ENCODE data around the gene ZNF513. TPM values are rescaled to one million over a fixed set of nuclear protein-coding genes. Genes with fewer than 3 reads are reported as not detected.

Gene ZNF513
- total and polyA plus RNA-seq, 3 donors from 2014 or later = 26.7 to 39.8 (median 39.4) TPM

DNA sequence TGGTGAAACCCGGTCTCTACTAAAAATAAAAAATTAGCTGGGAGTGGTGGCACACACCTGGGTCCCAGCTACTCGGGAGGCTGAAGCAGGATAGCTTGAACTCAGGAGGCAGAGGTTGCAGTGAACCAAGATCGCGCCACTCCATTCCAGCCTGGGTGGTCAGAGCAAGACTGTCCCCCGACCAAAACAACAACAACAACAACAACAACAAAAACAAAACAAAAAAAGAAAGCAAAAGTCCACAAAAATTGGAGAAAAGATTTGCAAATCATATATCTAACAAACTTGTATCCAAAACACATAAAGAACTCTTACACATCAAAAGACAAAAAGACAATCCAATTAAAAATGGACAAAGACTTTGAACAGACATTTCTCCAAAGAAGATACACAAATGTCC, 18.4 kb upstream of the ZNF513 start:
- WGBS, 2 donors = 92 to 95% methylated on average over 5 of the region's 5 CpGs
- H3K36me3 ChIP-seq (ENCODE audit: low read depth, missing control alignments) = no peaks in the 10 kb centered on the region
- no peaks in the 10 kb centered on the region for H3K27me3 ChIP-seq
- H3K4me1 ChIP-seq = no peaks in the 10 kb centered on the region
- no peak overlapping the region for H3K4me3 ChIP-seq
- H3K27ac ChIP-seq = no peak overlapping the region
- H3K9me3 ChIP-seq = no peaks in the 10 kb centered on the region
- intact Hi-C loops (cut with DNase I; ENCODE audit: low total_unique reads) = no loop called here
- no peak for TF ChIP-seq POLR2A (IDR thresholded peaks at IDR 0.05)
- TF ChIP-seq, protein P1, sequence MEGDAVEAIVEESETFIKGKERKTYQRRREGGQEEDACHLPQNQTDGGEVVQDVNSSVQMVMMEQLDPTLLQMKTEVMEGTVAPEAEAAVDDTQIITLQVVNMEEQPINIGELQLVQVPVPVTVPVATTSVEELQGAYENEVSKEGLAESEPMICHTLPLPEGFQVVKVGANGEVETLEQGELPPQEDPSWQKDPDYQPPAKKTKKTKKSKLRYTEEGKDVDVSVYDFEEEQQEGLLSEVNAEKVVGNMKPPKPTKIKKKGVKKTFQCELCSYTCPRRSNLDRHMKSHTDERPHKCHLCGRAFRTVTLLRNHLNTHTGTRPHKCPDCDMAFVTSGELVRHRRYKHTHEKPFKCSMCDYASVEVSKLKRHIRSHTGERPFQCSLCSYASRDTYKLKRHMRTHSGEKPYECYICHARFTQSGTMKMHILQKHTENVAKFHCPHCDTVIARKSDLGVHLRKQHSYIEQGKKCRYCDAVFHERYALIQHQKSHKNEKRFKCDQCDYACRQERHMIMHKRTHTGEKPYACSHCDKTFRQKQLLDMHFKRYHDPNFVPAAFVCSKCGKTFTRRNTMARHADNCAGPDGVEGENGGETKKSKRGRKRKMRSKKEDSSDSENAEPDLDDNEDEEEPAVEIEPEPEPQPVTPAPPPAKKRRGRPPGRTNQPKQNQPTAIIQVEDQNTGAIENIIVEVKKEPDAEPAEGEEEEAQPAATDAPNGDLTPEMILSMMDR (IDR thresholded peaks at IDR 0.05) = no peak
- DNase-seq = no peak

DNA sequence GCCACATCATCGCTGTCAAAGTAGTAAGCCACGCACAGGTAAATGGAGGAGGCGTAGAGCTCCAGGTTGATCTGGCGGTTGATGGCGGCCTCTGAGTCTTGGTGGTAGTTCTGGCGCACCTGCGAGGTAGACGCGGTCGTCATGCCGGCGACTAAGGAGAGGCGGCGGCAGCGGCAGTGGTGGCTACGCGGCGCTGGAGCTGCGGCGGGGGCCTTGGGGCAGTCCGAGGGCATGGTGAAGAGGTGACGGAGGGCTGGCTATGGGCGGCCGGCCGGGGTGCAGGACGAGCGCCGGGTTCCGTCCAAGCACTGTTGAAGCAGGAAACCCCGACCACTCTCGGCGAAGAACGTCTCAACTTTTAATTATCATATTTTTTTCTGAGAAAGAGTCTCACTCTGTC, 12.7 kb upstream of the ZNF513 start:
- 70 to 76% methylated on average over 33 of the region's 33 CpGs for WGBS, 2 donors
- no peaks in the 10 kb centered on the region for H3K4me1 ChIP-seq
- peak overlapping the region in 1 of 2 donors; percentile 5 for H3K4me3 ChIP-seq
- H3K9me3 ChIP-seq = no peaks in the 10 kb centered on the region
- no peak overlapping the region for H3K27ac ChIP-seq
- no peaks in the 10 kb centered on the region for H3K36me3 ChIP-seq (ENCODE audit: low read depth, missing control alignments)
- H3K27me3 ChIP-seq = no peaks in the 10 kb centered on the region
- intact Hi-C loops (cut with DNase I; ENCODE audit: low total_unique reads) = no loop called here
- TF ChIP-seq, protein P1 (IDR thresholded peaks at IDR 0.05) = no peak
- TF ChIP-seq POLR2A (IDR thresholded peaks at IDR 0.05) = no peak
- DNase-seq = no peak

DNA sequence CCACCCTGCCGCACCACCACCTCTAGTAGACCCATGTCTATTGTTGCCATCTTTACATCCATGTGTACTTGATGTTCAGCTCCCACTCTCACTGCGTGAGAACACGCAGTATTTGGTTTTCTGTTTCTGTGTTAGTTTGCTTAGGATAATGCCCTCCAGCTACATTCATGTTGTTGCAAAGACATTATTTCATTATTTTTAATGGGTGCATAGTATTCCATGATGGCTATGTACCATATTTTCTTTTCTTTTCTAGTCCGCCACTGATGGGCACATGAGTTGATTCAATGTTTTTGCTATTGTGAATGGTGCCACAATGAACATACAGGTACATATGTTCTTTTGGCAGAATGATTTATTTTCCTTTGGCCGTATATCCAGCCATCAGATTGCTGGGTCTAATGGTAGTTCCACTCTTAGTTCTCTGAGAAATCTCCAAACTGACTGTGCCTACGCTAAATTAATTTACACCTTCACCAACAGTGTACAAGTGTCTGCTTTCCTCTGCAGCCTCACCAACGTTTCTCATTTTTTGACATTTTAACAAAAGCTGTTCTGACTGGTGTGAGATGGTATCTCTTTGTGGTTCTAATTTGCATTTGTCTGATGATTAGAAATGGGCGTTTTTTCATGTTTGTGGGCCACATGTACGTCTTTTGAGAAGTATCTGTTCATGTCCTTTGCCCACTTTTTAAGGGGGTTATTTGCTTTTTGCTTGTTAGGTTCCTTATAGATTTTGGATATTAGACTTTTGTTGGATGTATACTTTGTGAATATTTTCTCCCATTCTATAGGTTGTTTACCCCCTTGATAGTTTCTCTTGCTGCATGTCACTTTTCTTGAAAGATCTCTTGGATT, 10.5 kb upstream of the ZNF513 start:
- TF ChIP-seq POLR2A (IDR thresholded peaks at IDR 0.05) = no peak
- TF ChIP-seq, protein P1 (IDR thresholded peaks at IDR 0.05) = no peak
- WGBS, 2 donors = 91 to 94% methylated on average over 9 of the region's 9 CpGs
- H3K36me3 ChIP-seq (ENCODE audit: low read depth, missing control alignments) = no peaks in the 10 kb centered on the region
- no peaks in the 10 kb centered on the region for H3K27me3 ChIP-seq
- no peak for DNase-seq
- H3K9me3 ChIP-seq = no peaks in the 10 kb centered on the region
- H3K4me3 ChIP-seq = no peak overlapping the region
- intact Hi-C loops (cut with DNase I; ENCODE audit: low total_unique reads) = no loop called here
- no peaks in the 10 kb centered on the region for H3K4me1 ChIP-seq
- H3K27ac ChIP-seq = no peak overlapping the region

DNA sequence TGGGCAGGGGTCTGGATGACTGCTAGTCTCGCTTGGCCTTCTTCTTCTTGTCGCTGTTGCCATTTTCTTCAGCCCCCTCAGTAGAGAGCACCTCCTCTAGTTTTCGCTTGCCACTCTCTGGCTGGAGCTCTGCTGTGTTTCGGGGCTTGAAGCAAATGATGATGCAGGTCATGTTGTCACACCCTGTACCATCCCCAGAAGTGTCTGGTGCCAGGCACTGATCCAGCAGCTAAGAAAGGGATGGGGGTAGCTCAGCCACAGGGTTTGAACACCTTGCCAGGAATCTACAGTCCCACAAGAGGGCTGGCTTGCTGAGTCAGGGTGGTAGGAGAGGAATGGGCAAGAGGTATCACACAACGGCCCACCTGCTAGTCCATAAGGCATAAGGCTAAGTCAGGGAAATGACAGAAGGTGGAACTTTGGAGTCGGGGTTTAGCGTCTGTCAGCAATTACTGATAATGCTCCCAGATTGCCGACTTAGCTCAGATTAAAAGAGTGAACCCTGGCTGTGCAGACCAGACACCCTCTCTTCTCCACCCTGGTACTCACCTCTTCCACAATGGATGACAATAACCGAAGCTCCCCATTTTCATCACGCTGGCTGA, 1.1 kb upstream of the ZNF513 start:
- intact Hi-C loops (cut with DNase I; ENCODE audit: low total_unique reads) = no loop called here

More for the DNA sequence above, 1.1 kb upstream of the ZNF513 start:
- Histone ChIP-seq H3K9me3 (no peaks in the 10 kb centered on the region), H3K36me3 (ENCODE audit: low read depth, missing control alignments) (no peaks in the 10 kb centered on the region), H3K4me3 (peak overlapping the region in 1 of 2 donors; percentile 81), H3K4me1 (peaks cover 8% of the 10 kb centered on the region), H3K27me3 (no peaks in the 10 kb centered on the region), H3K27ac (peak overlapping the region; percentile 90 to 91)
- DNase-seq = no peak
- 77 to 85% methylated on average over 10 of the region's 10 CpGs for WGBS, 2 donors
- no peak for TF ChIP-seq POLR2A (IDR thresholded peaks at IDR 0.05)
- TF ChIP-seq, protein P1 (IDR thresholded peaks at IDR 0.05) = no peak
